HEK293 (cell line): ENCODE measurements around the gene PEAR1.
A peak's percentile ranks its signal among the peaks of the same experiment; 100 is the strongest.

ENCODE experiments used
- CTCF ChIA-PET: fragments of 350-600 bp; formaldehyde crosslinking; extraction: SDS; loops from one replicate; lab custom pipeline; 2021; ENCODE audit warnings: antibody characterized with exemption; lab: Yijun Ruan, JAX
- POLR2A ChIA-PET: fragments of 300-600 bp; formaldehyde crosslinking; extraction: SDS; loops from one replicate; lab custom pipeline; 2020; ENCODE audit warnings: antibody characterized with exemption, inconsistent platforms; lab: Yijun Ruan, JAX
- H3K27ac ChIP-seq: fragments of 200-500 bp; sonication (Bioruptor generic); 2 replicates; pipeline ENCODE4 v1.5.1; 2014; ENCODE audit warnings: low read depth, low read length, control low read depth, inconsistent platforms; ENCODE audit errors: extremely low read depth
- H3K36me3 ChIP-seq, 2 experiments: fragments of 200-500 bp in 1 of 2; sonication (Bioruptor generic) in 1 of 2; 1 replicate in 1 of 2; 2 replicates in 1 of 2; pipeline ENCODE4 v1.5.1; 2014 to 2017; ENCODE audit warnings: inconsistent platforms in 2 of 2, low read length in 2 of 2; ENCODE audit not compliant: control insufficient read depth in 2 of 2, insufficient read depth in 1 of 2
- H3K4me1 ChIP-seq: fragments of 200-500 bp; sonication (Bioruptor generic); 2 replicates; pipeline ENCODE4 v1.5.1; 2014; ENCODE audit warnings: mild to moderate bottlenecking, low read length, inconsistent platforms; ENCODE audit not compliant: control insufficient read depth, insufficient read depth
- H3K4me3 ChIP-seq: 2 replicates; pipeline ENCODE4 v1.5.1; 2011; ENCODE audit warnings: low read depth, mild to moderate bottlenecking, control low read depth, low read length, moderate library complexity
- H3K9me3 ChIP-seq: fragments of 200-500 bp; sonication (Bioruptor generic); 2 replicates; pipeline ENCODE4 v1.5.1; 2014; ENCODE audit warnings: low read depth, low read length, inconsistent platforms; ENCODE audit not compliant: control insufficient read depth, insufficient read depth
- EGR2 ChIP-seq: fragments of 450-650 bp; formaldehyde crosslinking; IDR thresholded peaks from 2 replicates; pipeline ENCODE4 v1.5.1; 2016; ENCODE audit warnings: low read depth, missing biosample characterization, missing genetic modification characterization
- MZF1 ChIP-seq: fragments of 450-650 bp; formaldehyde crosslinking; IDR thresholded peaks from 2 replicates; pipeline ENCODE4 v1.5.1; 2017; ENCODE audit warnings: missing biosample characterization, missing genetic modification characterization, borderline replicate concordance
- PRDM1 ChIP-seq: fragments of 450-650 bp; formaldehyde crosslinking; IDR thresholded peaks from 2 replicates; pipeline ENCODE4; 2016; ENCODE audit warnings: missing biosample characterization, missing genetic modification characterization
- RBAK ChIP-seq: fragments of 450-650 bp; formaldehyde crosslinking; IDR thresholded peaks from 2 replicates; pipeline ENCODE4 v1.5.1; 2016; ENCODE audit warnings: missing biosample characterization, missing genetic modification characterization
- SCRT1 ChIP-seq: fragments of 450-650 bp; formaldehyde crosslinking; IDR thresholded peaks from 2 replicates; pipeline ENCODE4 v1.5.1; 2016; ENCODE audit warnings: missing biosample characterization, missing genetic modification characterization, borderline replicate concordance
- ZIC2 ChIP-seq: fragments of 450-650 bp; formaldehyde crosslinking; IDR thresholded peaks from 2 replicates; pipeline ENCODE4 v1.5.1; 2016; ENCODE audit warnings: missing biosample characterization, missing genetic modification characterization
- ZNF514 ChIP-seq: fragments of 450-650 bp; formaldehyde crosslinking; IDR thresholded peaks from 2 replicates; pipeline ENCODE4 v1.5.1; 2016; ENCODE audit warnings: missing biosample characterization, missing genetic modification characterization
- ZNF544 ChIP-seq: fragments of 450-650 bp; formaldehyde crosslinking; IDR thresholded peaks from 2 replicates; pipeline ENCODE4 v1.5.0; 2017; ENCODE audit warnings: missing biosample characterization, missing genetic modification characterization
- ZNF548 ChIP-seq: fragments of 450-650 bp; formaldehyde crosslinking; IDR thresholded peaks from 2 replicates; pipeline ENCODE4 v1.5.1; 2016; ENCODE audit warnings: missing biosample characterization, missing genetic modification characterization
- ZNF561 ChIP-seq: fragments of 450-650 bp; IDR thresholded peaks from 2 replicates; pipeline ENCODE4 v1.5.1; 2018; ENCODE audit warnings: missing biosample characterization, missing genetic modification characterization, borderline replicate concordance
- ZNF600 ChIP-seq: fragments of 450-650 bp; formaldehyde crosslinking; IDR thresholded peaks from 2 replicates; pipeline ENCODE4 v1.5.1; 2016; ENCODE audit warnings: missing biosample characterization, missing genetic modification characterization
- ZNF785 ChIP-seq: fragments of 450-650 bp; formaldehyde crosslinking; IDR thresholded peaks from 2 replicates; pipeline ENCODE4 v1.5.1; 2016; ENCODE audit warnings: missing biosample characterization, missing genetic modification characterization
- ZNF837 ChIP-seq: fragments of 450-650 bp; formaldehyde crosslinking; IDR thresholded peaks from 2 replicates; pipeline ENCODE4 v1.5.1; 2016; ENCODE audit warnings: missing biosample characterization, missing genetic modification characterization
- TF ChIP-seq, protein P1 (sequence below): fragments of 450-650 bp; formaldehyde crosslinking; IDR thresholded peaks from 2 replicates; pipeline ENCODE4 v1.5.1; 2017; ENCODE audit warnings: missing biosample characterization, missing genetic modification characterization
- TF ChIP-seq, protein P2 (sequence below): fragments of 450-650 bp; formaldehyde crosslinking; IDR thresholded peaks from 2 replicates; pipeline ENCODE4 v1.5.1; 2017; ENCODE audit warnings: missing biosample characterization, mild to moderate bottlenecking, missing genetic modification characterization, moderate library complexity
- TF ChIP-seq, protein P3 (sequence below): fragments of 450-650 bp; IDR thresholded peaks from 2 replicates; pipeline ENCODE4 v1.5.1; 2018; ENCODE audit warnings: missing biosample characterization, missing genetic modification characterization
- TF ChIP-seq, protein P4 (sequence below): fragments of 450-650 bp; formaldehyde crosslinking; IDR thresholded peaks from 2 replicates; pipeline ENCODE4 v1.5.1; 2016; ENCODE audit warnings: missing biosample characterization, missing genetic modification characterization
- TF ChIP-seq, protein P5 (sequence below): fragments of 450-650 bp; formaldehyde crosslinking; IDR thresholded peaks from 2 replicates; pipeline ENCODE4 v1.5.1; 2016; ENCODE audit warnings: missing biosample characterization, missing genetic modification characterization
- TF ChIP-seq, protein P6 (sequence below): fragments of 450-650 bp; formaldehyde crosslinking; IDR thresholded peaks from 2 replicates; pipeline ENCODE4 v1.5.1; 2016; ENCODE audit warnings: missing biosample characterization, missing genetic modification characterization

Gene PEAR1

DNA sequence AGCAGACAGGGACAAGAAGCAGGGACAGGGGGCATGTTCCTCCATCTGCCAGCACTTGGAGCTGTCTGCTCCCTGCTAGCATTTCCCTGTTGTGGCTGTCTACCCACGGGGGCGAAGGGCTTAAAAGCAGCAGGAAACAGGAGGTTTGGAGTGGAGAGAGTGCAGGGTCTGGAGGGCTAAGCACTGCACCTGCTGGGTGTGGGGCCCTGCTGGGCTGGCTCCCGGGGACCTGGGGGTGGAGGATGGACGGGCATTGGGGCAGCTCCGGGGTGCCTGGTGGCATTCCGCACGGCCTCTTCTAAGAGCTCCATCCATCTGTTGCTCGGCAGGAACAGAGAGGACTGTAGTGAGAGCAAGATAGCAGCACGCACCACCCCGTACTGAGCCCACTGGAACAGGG lies 48.2 kb downstream of the PEAR1 start:
- TF ChIP-seq ZIC2 (tag by site-specific recombination) = peak; percentile 100
- TF ChIP-seq, protein P1, sequence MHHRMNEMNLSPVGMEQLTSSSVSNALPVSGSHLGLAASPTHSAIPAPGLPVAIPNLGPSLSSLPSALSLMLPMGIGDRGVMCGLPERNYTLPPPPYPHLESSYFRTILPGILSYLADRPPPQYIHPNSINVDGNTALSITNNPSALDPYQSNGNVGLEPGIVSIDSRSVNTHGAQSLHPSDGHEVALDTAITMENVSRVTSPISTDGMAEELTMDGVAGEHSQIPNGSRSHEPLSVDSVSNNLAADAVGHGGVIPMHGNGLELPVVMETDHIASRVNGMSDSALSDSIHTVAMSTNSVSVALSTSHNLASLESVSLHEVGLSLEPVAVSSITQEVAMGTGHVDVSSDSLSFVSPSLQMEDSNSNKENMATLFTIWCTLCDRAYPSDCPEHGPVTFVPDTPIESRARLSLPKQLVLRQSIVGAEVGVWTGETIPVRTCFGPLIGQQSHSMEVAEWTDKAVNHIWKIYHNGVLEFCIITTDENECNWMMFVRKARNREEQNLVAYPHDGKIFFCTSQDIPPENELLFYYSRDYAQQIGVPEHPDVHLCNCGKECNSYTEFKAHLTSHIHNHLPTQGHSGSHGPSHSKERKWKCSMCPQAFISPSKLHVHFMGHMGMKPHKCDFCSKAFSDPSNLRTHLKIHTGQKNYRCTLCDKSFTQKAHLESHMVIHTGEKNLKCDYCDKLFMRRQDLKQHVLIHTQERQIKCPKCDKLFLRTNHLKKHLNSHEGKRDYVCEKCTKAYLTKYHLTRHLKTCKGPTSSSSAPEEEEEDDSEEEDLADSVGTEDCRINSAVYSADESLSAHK (tag by site-specific recombination) = no peak
- TF ChIP-seq, all 188 proteins: peak for 1
- Histone ChIP-seq H3K36me3 (peaks cover 0 to 100% of the 10 kb centered on the region in 2 experiments; a peak in 2 of 3 replicates), H3K9me3 (no peaks in the 10 kb centered on the region), H3K4me3 (no peak overlapping the region), H3K4me1 (no peaks in the 10 kb centered on the region), H3K27ac (no peak overlapping the region)
- CTCF ChIA-PET = interaction anchor here (1.3 kb wide), 1 partner anchor 13 kb away, joined by 3 read pairs; no protein-coding TSS in a partner anchor
- POLR2A ChIA-PET = no interaction called here

DNA sequence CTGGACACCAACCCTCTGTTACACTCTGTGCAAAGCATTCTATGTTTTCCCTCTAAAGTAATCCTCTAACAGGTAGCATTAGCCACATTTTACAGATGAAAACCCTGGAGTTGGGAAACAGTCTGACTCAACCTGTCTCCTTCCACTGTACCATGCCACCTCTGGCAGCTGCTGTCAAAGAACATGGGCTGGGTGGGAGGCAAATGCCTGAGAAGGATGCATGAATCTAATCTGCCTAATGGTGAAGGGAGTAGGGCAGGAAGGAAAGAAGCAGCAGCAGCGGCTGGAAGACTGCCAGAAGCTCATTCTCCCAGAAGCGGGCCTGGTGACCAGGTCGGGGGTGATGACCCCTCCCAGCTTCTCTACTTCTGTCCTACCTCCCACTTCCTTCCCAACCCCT lies 48.7 kb downstream of the PEAR1 start:
- Histone ChIP-seq H3K4me1 (no peaks in the 10 kb centered on the region), H3K36me3 (peaks cover 0 to 100% of the 10 kb centered on the region in 2 experiments; a peak in 2 of 3 replicates), H3K9me3 (no peaks in the 10 kb centered on the region), H3K27ac (no peak overlapping the region), H3K4me3 (no peak overlapping the region)
- ChIA-PET POLR2A (no interaction called here), CTCF (interaction anchor here (0.6 kb wide), 2 partner anchors 214 to 638 kb away, joined by 3 to 4 read pairs; no protein-coding TSS in a partner anchor)
- TF ChIP-seq EGR2 (no peak), SCRT1 (tag by site-specific recombination) (no peak), RBAK (no peak), ZNF785 (tag by site-specific recombination) (no peak), PRDM1 (tag by site-specific recombination) (no peak), ZNF837 (tag by site-specific recombination) (no peak), ZNF561 (tag by site-specific recombination) (no peak), ZNF514 (no peak), ZNF544 (tag by site-specific recombination) (no peak)
- TF ChIP-seq, protein P2, sequence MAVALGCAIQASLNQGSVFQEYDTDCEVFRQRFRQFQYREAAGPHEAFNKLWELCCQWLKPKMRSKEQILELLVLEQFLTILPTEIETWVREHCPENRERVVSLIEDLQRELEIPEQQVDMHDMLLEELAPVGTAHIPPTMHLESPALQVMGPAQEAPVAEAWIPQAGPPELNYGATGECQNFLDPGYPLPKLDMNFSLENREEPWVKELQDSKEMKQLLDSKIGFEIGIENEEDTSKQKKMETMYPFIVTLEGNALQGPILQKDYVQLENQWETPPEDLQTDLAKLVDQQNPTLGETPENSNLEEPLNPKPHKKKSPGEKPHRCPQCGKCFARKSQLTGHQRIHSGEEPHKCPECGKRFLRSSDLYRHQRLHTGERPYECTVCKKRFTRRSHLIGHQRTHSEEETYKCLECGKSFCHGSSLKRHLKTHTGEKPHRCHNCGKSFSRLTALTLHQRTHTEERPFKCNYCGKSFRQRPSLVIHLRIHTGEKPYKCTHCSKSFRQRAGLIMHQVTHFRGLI (tag by site-specific recombination) = no peak
- TF ChIP-seq, protein P3, sequence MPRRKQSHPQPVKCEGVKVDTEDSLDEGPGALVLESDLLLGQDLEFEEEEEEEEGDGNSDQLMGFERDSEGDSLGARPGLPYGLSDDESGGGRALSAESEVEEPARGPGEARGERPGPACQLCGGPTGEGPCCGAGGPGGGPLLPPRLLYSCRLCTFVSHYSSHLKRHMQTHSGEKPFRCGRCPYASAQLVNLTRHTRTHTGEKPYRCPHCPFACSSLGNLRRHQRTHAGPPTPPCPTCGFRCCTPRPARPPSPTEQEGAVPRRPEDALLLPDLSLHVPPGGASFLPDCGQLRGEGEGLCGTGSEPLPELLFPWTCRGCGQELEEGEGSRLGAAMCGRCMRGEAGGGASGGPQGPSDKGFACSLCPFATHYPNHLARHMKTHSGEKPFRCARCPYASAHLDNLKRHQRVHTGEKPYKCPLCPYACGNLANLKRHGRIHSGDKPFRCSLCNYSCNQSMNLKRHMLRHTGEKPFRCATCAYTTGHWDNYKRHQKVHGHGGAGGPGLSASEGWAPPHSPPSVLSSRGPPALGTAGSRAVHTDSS (tag by site-specific recombination) = no peak
- TF ChIP-seq, protein P4, sequence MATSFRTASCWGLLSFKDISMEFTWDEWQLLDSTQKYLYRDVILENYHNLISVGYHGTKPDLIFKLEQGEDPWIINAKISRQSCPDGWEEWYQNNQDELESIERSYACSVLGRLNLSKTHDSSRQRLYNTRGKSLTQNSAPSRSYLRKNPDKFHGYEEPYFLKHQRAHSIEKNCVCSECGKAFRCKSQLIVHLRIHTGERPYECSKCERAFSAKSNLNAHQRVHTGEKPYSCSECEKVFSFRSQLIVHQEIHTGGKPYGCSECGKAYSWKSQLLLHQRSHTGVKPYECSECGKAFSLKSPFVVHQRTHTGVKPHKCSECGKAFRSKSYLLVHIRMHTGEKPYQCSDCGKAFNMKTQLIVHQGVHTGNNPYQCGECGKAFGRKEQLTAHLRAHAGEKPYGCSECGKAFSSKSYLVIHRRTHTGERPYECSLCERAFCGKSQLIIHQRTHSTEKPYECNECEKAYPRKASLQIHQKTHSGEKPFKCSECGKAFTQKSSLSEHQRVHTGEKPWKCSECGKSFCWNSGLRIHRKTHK (tag by site-specific recombination) = no peak

DNA sequence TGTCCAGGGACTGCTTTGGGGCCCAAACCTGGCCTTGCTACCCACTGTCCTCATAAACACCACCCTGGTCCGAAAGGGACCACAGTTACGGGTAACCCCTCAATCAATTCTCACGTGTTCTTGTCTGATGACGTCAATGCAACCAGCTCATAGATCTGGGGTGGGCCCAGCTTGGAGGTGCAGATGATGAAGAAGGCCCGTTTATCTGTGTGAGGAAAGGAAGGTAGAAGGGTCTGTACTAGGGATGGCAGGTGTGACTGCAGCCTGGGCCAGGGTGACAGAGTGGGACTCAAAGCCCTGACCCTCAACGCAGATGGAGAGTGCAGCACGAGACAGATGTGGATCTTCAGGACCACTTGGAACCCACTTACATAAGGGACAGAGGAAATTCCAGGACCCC lies 49.1 kb downstream of the PEAR1 start:
- ChIA-PET CTCF (interaction anchor here (0.6 kb wide), 2 partner anchors 214 to 638 kb away, joined by 3 to 4 read pairs; no protein-coding TSS in a partner anchor), POLR2A (no interaction called here)
- Histone ChIP-seq H3K36me3 (peaks cover 0 to 100% of the 10 kb centered on the region in 2 experiments; a peak in 2 of 3 replicates), H3K4me1 (no peaks in the 10 kb centered on the region), H3K9me3 (no peaks in the 10 kb centered on the region), H3K27ac (no peak overlapping the region), H3K4me3 (no peak overlapping the region)
- TF ChIP-seq ZNF600 (tag by site-specific recombination) (no peak), MZF1 (tag by site-specific recombination) (no peak), ZNF548 (tag by site-specific recombination) (no peak)
- TF ChIP-seq, protein P5, sequence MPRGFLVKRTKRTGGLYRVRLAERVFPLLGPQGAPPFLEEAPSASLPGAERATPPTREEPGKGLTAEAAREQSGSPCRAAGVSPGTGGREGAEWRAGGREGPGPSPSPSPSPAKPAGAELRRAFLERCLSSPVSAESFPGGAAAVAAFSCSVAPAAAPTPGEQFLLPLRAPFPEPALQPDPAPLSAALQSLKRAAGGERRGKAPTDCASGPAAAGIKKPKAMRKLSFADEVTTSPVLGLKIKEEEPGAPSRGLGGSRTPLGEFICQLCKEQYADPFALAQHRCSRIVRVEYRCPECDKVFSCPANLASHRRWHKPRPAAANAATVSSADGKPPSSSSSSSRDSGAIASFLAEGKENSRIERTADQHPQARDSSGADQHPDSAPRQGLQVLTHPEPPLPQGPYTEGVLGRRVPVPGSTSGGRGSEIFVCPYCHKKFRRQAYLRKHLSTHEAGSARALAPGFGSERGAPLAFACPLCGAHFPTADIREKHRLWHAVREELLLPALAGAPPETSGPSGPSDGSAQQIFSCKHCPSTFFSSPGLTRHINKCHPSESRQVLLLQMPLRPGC (tag by site-specific recombination) = no peak
- TF ChIP-seq, protein P6, sequence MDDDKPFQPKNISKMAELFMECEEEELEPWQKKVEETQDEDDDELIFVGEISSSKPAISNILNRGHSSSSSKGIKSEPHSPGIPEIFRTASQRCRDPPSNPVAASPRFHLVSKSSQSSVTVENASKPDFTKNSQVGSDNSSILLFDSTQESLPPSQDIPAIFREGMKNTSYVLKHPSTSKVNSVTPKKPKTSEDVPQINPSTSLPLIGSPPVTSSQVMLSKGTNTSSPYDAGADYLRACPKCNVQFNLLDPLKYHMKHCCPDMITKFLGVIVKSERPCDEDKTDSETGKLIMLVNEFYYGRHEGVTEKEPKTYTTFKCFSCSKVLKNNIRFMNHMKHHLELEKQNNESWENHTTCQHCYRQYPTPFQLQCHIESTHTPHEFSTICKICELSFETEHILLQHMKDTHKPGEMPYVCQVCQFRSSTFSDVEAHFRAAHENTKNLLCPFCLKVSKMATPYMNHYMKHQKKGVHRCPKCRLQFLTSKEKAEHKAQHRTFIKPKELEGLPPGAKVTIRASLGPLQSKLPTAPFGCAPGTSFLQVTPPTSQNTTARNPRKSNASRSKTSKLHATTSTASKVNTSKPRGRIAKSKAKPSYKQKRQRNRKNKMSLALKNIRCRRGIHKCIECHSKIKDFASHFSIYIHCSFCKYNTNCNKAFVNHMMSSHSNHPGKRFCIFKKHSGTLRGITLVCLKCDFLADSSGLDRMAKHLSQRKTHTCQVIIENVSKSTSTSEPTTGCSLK (tag by site-specific recombination) = no peak
